Thyroid gland (tissue), 4 donors: ENCODE data around the gene LSM3.

ENCODE experiments used
- CTCF ChIP-seq, 6 experiments: fragments of 200-600 bp in 3 of 6; fragments of 450-650 bp in 3 of 6; sonication (generic) in 3 of 6; IDR thresholded peaks; one replicate each; pipeline ENCODE4 v1.5.1; 2016 to 2019; ENCODE audit warnings: antibody characterized with exemption in 6 of 6, mild to moderate bottlenecking in 2 of 6, inconsistent platforms in 1 of 6, moderate library complexity in 1 of 6
- POLR2A ChIP-seq, 2 donors: fragments of 450-650 bp; IDR thresholded peaks; one replicate each; pipeline ENCODE4 v1.6.1; 2017; ENCODE audit warnings: antibody characterized with exemption in 2 of 2, mild to moderate bottlenecking in 2 of 2, moderate library complexity in 1 of 2

- TF ChIP-seq CTCF (IDR thresholded peaks at IDR 0.05) = no peak
- TF ChIP-seq POLR2A (IDR thresholded peaks at IDR 0.05) = no peak
Observed at GRCh38 chr3:14158370-14158769, 20.2 kb upstream of the LSM3 start.
